Activated CD4-positive, alpha-beta T cell treated with anti-CD3 and anti-CD28 coated beads for 48 hours (primary cell): ENCODE measurements around the gene ARHGAP29.
"Not testable (repeated sequence)": the region's sequence is repeated elsewhere in the genome, so short reads cannot be mapped to it uniquely, and the experiment has no call there.

Source experiments
- DNase-seq: peaks from one replicate; pipeline ENCODE4 v3.0.0-alpha.2; 2020

ARHGAP29 gene

DNA sequence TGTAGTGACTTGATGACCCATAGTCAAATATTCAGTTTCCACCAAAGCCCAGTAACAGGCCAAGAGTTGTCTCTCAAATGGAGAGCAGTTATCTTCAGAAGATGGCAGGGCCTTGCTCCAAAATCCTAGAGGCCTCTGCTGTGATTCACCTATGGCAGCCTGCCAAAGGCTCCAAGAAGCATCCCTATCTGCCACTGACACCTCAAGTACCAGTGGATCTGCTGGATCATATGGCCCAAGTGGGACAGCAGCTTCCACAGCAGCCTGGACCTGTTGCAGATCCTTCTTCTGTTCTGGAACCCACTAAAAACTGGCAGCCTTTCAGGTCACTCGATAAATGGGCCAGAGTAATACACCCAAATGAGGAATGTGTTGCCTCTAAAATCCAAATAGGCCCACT lies 73.3 kb downstream of the ARHGAP29 start:
- DNase-seq = not testable (repeated sequence)

DNA sequence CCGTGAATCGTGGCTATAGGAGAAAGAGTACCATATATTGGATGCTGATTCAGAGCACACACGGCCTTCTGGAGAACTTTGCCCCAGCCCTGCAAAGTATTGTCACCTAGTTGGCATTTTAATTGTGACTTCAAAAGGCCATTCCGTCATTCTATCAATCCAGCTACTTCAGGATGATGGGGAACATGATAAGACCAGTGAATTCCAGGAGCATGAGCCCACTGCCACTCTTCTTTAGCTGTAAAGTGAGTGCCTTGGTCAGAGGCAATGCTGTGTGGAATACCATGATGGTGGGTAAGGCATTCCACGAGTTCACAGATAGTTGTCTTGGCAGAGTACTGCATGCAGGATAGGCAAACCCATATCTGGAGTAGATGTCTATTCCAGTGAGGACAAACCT lies 74.1 kb downstream of the ARHGAP29 start:
- DNase-seq = not testable (repeated sequence)

DNA sequence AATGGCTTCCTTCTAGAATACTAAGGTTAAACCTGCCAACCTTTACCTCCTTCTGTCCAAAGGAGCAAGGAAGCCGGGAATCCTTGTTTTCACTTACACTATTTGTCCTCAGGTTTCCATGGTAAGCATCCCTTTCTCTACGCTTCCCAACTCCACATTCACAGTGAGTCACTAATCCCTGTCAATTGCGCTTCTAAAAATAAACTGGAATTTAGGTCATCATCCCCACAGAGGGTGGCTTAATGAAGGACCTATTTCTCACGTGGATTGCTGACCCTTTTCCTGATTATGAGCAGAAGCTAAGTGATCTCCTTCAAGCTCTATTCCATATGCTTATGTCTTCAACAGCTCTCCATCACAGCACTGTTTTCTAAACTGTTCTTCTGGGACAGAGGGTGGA lies 76.6 kb downstream of the ARHGAP29 start:
- DNase-seq = no peak

DNA sequence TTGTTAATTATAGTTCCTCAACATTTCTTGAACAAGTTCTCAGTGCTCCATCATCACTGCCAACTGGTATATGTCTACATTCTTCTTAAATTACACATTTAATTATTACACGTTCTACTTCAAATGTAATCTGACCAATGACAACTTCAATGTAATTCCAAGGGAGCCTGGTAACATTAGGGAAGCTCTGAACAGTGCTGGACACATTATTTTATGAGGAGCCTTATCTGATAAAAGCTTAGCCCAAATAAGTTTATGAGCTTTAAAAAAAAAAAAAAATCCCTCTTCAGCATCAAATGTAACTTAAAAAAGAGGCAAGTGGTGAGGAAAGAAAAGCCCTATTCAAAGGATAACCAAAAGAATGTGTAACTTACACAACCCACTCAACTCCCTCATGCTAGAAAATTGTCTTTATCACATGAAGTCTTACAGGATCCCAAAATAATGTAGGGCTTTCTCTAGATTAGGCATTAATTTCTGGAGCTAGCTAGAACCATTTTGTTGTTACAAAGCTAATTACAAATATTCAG lies 81.2 kb downstream of the ARHGAP29 start:
- no peak for DNase-seq

DNA sequence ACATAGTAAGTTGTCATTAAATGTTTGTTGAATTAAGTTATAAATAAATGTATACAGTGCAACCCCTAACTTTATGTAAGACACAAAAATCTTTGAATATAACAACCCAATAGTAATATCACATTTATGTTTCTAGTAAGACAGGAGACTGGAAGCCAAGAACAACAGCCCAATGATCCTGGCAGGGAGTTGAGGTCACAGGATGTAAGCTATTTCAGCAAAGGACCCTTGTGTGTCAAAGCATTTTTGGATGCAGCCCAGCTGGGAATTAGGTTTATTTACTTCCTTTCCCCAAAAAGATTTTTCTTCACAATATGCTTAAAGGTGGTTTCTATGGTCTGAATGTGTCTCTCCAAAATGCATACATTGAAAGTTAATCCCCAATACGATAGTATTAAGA lies 82.4 kb downstream of the ARHGAP29 start:
- no peak for DNase-seq

DNA sequence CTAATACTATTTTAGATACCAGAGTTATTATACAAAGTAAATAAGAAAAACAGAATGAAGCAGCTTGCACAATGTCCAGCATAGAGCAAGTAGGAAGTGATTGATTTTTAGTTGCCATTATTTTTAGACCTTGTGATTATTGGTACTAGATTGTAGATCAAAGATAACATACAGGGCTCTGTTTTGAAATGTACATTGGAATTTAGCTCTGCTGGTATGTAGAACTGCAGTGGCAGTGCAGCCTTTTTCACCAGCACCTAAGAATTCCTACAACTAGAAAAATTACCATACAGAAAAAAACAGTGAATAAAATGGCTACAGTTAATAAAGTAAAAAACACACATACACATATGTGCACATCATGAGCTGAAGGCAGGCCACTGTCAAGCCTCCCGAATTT lies 84.3 kb downstream of the ARHGAP29 start:
- DNase-seq = no peak

DNA sequence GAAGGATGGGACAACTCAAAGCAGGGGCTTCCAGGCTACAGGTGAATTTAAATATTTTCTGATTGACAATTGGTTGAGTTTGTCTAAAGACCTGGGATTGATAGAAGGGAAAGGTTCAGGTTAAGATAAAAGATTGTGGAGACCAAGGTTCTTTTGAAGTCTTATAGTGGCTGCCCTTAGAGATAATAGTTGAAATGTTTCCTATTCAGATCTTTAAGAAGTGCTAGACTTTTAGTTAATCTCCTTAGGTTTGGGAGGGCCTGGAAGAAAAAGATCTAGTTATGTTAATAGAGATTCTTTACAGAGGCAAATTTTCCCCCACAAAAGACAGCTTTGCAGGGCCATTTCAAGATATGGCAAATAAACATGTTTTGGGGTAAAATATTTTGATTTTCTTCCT lies 88.2 kb downstream of the ARHGAP29 start:
- not testable (repeated sequence) for DNase-seq

DNA sequence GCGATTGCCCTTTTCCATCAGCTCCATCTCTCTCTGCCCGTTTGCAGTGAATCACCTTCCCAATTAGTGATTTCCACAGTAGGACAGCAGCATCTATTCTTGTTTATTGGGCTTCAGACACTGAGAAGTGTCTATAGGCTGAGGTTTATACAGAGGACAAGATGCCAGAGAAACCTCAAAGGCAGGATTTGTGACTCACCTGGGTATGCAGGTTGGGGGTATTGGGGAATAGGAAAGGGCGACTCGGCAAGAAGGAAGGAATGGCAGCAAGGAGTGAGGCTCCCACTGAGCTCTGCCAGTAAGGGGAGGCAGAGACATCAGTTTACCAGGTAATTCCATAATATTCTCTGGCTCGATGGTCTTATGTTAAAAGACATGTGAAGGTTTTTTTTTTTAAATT lies 91.1 kb downstream of the ARHGAP29 start:
- DNase-seq = no peak

DNA sequence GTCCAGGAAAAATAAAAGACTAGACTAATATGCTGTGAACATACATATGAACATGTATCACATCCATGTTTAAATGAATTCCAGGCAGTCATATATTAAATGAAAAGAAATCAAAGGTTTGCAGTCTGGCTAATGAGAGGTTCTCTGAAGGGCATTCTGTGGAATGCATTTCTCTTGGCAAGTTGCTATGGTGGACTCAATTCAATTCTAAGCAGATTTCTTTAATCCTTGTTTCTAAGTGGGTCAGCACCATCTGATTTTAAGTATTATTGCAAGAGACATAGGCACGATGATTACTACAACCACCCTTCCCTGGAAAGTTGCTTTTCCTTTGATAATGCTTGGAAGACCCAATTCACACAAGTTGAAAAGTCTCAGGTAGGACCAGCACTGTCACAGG lies 92.5 kb downstream of the ARHGAP29 start:
- DNase-seq = no peak

DNA sequence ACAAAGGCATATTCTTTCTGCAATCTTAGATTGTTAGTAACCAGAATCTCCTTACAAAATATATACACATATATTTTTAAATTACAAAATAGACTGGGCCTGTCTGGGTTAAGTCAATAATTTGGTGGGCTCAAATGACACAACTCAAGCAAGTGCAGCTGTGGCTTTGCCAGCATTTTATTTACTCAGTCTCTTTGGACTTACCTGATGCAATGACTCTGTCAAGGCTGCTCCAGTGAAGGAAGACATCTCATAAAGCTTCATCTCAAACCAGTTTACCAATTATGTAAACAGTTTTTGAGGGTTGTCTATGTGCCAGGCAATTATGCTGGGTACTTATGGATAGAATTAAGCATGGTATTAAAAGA lies 93.6 kb downstream of the ARHGAP29 start:
- no peak for DNase-seq

DNA sequence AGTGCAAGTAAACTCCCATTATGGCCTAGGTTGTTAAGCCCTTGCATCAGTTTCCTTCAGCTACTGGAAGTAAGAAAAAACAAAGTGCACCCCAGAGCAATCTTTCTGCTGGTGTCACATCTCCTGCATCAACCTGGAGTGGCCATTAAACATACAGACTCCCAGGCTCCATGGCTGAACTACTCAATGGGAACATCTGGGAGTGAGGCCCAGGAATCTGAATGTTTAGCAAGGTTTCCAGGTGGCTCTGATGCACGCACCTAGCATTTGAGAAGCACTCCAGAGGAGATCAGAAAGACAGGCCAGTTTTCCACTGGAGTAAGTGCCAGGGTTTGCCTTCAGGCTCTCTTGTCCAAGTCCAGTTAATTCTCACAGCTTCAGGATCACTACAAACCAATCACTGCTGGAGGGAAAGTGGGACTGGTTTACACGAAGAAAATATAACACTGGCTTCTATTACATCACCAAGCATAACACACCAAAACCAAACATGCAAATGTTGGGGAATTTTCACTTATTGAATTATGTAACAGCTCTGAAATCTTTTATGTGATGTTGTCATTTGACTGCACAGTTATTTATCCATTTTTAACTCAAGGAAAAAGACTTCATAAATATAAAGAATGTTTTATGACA lies 94.1 kb downstream of the ARHGAP29 start:
- DNase-seq = no peak

DNA sequence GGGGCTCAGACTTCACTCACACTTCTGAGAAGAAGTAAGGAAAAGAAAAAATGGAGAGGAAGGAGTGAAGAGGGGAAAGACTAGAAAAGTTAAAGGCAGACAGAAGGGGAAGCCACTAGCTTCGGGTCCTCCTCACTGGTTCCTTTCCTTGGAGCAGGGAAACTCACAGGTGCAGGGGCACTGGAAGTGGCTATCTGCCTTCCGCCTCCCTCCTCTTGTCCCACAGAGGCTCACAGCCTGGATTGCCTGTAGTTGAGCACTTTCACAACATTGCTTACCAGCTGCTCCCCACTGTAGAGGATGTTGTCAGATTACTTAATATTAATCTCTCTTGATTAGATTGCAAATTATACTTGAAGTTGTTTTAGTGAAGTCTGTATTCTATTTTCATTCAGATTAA lies 94.8 kb downstream of the ARHGAP29 start:
- DNase-seq = no peak

DNA sequence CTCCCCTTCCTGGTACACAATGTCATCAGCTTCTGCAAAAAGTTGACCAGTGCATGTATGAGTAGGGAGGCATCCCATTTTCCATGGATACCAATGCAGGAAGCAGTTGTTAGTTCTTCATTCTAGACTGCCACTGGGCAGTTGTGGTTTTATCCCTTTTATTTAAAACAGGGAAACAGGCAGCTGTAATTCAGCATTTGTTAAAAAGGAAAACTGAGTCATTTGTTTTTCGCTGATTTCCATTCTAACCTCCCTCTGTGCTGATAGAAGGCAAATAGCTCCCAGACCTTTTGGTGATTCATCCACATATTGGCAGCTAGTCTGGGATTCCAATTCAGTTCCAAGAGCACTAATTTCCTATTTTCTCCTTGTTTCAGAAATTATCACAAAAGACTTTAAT lies 95.4 kb downstream of the ARHGAP29 start:
- DNase-seq = no peak

DNA sequence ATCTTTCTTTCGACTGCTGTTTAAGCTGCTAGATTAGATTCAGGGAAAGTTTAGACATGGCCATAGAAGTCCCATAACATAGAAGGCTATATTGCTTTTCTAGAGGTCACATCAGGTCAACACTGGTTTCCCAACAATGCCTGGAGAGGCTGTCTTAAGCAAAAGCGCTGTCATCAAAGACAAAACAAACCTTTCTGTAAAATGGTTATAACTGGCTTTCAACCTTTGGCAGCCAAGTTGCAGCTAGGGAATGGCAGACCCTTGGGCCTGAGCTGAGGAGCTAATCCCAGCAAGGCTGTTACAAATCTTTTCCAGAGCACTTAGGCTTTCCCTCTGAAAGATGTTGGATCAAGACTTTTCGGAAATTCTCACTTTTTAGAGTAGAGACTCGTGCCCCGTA lies 105.3 kb downstream of the ARHGAP29 start:
- no peak for DNase-seq

DNA sequence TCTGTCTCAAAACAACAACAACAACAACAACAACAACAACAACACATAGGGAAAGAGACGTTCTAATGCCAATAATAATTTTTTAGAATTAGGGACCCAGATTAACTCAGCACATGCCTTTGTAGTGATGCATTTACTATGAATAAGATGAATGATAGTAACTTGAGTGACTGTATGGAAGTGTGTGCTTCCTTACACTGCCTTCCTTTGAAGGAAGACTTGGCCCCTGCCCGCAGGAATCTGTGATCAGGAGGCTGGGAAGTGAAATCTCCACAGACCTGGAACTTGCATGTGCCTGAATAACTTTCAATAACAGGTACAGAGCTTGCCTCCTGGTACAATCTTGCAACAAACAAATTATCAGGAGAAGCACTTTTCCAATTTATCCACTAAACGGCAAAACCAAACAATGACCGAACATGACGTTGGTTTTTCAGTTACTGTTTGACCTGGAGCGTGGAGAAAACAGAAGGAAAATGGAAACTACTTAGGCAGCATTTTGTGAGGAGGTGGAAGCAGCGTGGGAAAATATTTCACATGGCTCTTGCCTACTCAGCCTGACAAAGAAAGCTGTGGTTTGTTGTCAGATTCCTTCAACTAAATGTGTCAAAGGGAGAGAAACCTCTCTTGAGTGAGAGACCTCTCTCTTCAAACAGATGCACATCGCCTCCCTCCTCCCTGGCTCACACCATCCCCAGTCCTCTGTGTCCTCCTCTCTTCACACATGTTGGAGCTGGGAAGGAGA lies 106.4 kb downstream of the ARHGAP29 start:
- DNase-seq = no peak

DNA sequence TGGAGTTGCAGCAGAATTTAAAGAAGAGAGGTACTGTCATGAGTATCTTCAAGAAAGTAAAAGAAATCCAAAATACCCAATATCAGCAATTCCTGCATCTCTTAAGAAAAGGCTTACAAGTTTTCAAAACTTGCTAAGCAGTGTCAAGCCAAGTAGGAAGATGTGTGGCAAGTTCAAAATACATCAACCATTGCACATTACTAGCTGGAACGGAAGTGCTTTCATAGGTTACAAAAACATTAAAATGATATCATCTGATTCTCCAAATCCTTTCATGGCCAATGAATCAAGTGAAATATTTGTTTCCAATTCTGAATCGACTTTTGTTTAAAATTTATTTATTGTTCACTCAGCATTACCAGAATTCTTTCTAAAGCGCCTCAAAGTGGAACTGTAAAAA lies 110.7 kb downstream of the ARHGAP29 start:
- no peak for DNase-seq

DNA sequence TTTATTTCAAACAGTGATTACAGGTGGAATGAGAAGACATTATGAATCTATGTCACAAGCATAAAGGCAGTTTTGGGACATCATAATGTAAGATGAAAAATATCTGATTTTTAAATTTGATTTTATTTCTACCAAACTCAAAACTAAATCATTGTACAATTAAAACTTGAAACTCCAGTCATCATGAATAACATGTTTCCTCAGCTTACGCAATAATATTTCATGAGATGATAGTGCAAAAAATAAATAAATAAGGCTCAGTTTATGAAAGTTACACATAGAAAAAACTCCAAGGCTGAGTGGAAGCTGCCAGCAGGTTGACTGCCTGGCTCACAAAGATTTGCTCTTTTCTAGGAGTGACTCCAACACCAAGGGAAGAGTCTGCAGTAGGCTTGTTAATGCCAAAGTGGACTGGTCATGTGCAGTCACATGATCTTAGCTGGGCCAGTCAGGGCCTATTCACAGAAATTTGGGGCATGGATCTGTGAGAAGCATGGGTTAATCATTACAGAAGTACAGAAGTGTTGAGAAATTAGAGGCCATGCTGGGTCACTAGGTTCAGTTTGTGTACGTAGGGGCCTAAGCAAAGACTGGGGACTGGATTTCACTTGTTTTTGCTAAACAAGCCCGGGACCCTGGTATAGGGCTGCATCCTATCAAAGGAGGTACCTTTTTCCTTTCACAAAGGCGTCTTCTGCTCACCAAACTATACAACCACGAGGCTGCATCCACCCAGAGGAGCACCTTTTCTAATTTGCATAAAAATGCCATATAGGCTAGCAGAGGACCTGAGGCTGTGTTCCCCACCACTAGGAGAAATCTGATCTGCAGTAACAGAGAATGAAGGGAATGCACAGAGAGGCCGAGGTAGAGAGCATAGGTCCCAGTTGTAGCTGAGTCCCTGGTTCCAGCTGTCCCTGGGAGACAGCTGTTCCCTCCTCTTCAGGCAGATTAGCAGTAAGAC lies 111.6 kb downstream of the ARHGAP29 start:
- no peak for DNase-seq

DNA sequence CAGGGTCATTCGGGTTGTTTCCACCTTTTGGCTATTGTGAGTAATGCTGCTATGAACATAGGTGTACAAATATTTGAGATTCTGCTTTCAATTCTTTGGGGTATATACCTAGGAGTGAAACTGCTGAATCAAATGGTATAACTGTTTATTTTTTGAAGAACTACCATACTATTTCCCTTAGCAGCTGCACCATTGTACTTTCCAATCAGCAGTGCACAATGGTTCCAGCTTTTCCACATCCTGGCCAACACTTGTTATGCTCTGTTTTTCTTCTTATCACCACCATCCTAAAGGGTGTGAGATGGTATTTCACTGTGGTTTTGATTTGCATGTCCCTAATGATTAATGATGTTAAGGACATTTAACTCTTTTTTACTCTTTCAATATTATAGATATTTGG lies 112.8 kb downstream of the ARHGAP29 start:
- no peak for DNase-seq

DNA sequence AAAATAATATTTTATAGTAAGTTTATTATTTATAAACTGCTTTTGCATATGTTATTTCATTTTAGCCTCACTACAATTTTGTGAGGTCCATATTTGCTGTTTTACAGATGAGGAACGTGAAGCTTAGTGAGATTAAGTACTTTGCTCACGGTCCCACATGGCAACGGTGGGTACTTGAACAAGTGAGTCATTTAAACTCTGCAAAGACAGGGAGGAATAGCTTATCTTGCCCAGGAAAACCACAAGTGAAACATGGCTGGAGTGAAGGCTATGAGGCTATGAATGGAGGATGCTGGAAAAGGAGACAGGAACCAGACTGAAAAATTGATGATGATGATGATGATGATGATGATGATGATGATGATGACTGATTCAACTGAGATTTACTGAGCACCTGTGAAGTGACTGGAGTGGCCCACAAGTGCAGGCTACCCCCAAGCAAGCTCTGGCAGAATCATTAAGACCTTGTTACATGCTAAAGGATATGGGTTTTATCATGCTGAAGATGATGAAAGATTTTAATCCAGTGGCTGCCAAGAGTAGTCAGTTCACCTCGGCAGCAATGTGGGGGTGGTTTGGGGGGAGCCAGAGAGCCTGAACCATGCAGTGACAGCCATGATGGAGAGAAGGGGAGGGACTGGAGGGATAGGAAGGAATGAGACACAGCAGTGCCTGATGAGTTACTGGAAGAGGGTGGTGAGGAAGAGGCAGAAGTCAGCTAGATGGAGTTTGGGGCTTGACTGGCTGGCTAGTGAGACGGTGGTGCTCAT lies 115.0 kb downstream of the ARHGAP29 start:
- no peak for DNase-seq
